ENCODE measurements around the gene RAD18. TPM values are rescaled to one million over a fixed set of nuclear protein-coding genes. Genes with fewer than 3 reads are reported as not detected.

Gene RAD18
- total RNA-seq, 3 donors from 2014 or later: 10.2 to 16.1 (median 12.5) TPM

DNA sequence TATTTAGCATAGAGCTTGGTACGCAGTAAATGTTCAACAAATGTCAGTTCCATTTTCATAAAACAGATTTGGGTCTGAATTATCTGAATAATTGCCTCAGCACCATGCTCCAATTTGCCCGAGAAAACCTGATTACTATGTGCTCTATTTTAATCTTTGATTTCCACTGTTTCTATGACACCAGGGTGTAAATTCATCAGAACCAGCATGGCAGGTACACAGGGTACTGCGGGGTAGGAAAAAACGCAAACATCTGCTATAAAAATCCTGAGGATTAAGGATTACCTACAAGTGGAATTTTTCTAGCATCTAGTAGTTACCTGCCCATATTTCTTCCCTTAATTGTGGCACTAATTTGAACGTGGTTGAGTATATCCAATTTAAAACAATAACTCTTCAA is 70.3 kb downstream of the RAD18 start:
- Histone ChIP-seq H3K36me3 (ENCODE audit: low read depth) (no peaks in the 10 kb centered on the region), H3K9me3 (no peaks in the 10 kb centered on the region), H3K4me1 (ENCODE audit: low read depth) (no peaks in the 10 kb centered on the region), H3K4me3 (no peak overlapping the region)
- ATAC-seq: no peak
- intact Hi-C loops (cut with DNase I, micrococcal nuclease): no loop called here
- no peak for DNase-seq
- TF ChIP-seq, protein P1, sequence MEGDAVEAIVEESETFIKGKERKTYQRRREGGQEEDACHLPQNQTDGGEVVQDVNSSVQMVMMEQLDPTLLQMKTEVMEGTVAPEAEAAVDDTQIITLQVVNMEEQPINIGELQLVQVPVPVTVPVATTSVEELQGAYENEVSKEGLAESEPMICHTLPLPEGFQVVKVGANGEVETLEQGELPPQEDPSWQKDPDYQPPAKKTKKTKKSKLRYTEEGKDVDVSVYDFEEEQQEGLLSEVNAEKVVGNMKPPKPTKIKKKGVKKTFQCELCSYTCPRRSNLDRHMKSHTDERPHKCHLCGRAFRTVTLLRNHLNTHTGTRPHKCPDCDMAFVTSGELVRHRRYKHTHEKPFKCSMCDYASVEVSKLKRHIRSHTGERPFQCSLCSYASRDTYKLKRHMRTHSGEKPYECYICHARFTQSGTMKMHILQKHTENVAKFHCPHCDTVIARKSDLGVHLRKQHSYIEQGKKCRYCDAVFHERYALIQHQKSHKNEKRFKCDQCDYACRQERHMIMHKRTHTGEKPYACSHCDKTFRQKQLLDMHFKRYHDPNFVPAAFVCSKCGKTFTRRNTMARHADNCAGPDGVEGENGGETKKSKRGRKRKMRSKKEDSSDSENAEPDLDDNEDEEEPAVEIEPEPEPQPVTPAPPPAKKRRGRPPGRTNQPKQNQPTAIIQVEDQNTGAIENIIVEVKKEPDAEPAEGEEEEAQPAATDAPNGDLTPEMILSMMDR (IDR thresholded peaks at IDR 0.05): no peak

DNA sequence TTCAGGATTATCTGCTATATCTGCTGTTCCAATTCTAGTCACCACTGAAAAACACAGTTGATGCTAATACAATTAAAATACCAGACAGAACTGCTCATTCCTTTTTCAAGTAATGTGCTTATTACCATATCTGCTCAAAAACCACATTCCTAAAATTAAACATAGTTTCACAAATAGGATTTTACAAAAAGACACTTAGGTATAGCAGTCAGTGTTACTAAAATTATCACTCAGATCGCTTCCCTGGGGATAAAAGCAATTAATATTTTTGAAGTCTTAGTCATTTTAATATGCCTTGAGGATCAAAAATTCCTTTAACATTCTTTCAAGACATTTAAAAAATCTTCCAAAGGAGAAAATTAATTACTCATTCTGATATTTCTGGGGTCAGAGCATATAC is 71.5 kb downstream of the RAD18 start:
- Histone ChIP-seq H3K9me3 (no peaks in the 10 kb centered on the region), H3K4me1 (ENCODE audit: low read depth) (no peaks in the 10 kb centered on the region), H3K36me3 (ENCODE audit: low read depth) (no peaks in the 10 kb centered on the region), H3K4me3 (no peak overlapping the region)
- TF ChIP-seq, protein P1 (IDR thresholded peaks at IDR 0.05): no peak
- no peak for ATAC-seq
- intact Hi-C loops (cut with DNase I, micrococcal nuclease): no loop called here
- DNase-seq: no peak

DNA sequence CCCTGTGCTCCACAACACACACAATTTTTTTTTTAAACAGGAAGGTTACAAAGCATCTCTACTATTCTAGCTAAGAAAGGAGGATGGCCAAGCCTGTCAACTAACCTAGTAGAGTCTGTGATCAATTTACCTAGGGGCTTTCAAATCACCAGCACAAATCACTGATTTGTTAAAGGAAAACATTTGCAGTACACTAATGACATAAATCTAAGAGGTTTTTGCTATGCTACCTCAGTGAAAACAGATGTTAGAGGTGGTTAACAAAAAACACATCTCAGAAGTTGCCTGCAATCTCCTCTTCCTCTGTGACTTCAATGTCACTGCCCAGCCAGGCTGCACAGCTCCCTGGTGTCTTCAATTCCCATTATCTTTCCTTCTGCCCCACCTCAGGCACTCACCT is 72.0 kb downstream of the RAD18 start:
- H3K36me3 ChIP-seq (ENCODE audit: low read depth): no peaks in the 10 kb centered on the region
- intact Hi-C loops (cut with DNase I, micrococcal nuclease): no loop called here

DNA sequence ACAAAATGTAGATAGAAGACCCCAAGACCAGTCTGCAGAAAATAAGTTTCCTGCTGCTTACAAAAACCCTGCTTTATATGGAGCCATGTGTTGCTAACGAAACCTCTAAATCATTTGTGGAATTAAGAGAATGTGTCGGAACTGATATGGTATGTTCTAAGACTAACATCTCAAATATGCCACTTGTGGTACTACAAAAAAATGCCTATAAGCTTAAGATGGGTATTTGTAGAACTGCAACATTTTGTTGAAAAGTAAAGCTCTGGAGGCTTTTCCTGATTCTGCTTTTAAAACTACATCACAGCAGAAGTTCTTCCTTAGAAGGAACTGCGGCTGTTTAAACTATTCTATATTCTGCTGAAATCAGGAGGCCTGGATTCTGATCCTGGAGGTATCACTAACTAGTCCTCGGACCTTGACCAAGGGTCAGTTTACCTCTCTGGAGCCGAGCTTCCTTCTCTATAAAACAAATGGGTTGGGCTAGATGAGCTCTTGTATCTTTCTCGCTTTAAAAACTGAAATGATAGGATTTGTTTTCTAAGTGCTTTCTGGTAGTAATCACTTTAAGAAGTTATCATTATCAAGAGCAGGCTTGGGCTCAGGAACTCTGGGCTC is 74.9 kb downstream of the RAD18 start:
- no peak for ATAC-seq
- Histone ChIP-seq H3K4me3 (no peak overlapping the region), H3K36me3 (ENCODE audit: low read depth) (no peaks in the 10 kb centered on the region), H3K9me3 (no peaks in the 10 kb centered on the region), H3K4me1 (ENCODE audit: low read depth) (no peaks in the 10 kb centered on the region)
- TF ChIP-seq, protein P1 (IDR thresholded peaks at IDR 0.05): no peak
- no peak for DNase-seq
- intact Hi-C loops (cut with DNase I, micrococcal nuclease): no loop called here

More for the DNA sequence above, 72.0 kb downstream of the RAD18 start:
- TF ChIP-seq, protein P1 (IDR thresholded peaks at IDR 0.05): no peak
- H3K4me1 ChIP-seq (ENCODE audit: low read depth): no peaks in the 10 kb centered on the region
- DNase-seq (no peak), ATAC-seq (no peak)
- no peak overlapping the region for H3K4me3 ChIP-seq
- H3K9me3 ChIP-seq: no peaks in the 10 kb centered on the region

DNA sequence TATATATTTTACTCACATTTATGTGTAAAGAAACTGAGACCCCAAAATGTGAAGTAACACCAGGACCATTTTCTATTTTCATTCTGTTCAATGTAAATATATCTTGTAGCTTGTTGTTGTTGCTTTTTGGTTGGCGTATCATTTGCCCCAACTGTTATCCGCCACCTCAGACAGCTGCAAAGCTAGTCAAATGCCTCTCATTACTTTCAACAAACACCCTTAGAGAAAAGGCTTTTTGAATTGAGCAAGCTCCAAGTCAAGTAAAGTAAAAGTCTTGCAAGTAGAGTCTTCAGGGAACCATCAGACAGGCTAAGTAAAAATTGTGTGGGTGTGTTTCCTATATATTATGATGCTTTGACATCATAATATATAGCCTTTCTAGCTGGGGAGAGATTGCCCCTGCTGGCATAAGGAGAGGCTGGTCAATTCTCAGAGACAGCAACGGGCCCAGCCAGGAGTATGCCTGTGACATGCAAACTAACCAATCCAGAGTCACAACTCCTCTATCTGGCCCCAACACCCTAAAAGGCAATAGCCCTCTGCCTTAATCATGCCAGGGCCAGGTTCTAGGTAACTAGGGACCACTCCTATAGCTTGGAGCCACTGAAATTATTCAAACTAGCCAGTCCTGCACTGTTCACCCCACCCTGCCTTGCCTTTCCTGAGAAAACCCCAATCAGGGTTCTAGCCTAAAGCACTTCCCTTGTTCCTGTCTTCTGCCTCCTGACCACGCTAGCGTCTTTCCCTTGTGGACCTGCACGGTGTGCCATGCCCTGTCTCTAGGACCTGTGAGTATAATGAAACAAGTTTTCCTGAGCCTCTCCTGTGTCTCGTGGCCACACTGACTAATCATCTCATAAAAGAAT is 75.6 kb downstream of the RAD18 start:
- intact Hi-C loops (cut with DNase I, micrococcal nuclease): no loop called here
- no peak for DNase-seq
- no peak for ATAC-seq
- TF ChIP-seq, protein P1 (IDR thresholded peaks at IDR 0.05): no peak
- Histone ChIP-seq H3K4me3 (no peak overlapping the region), H3K9me3 (no peaks in the 10 kb centered on the region), H3K36me3 (ENCODE audit: low read depth) (no peaks in the 10 kb centered on the region), H3K4me1 (ENCODE audit: low read depth) (no peaks in the 10 kb centered on the region)

All from mucosa of descending colon (tissue), 3 donors.